Panc1 (cell line): ENCODE results near the gene UHRF2. TPM values are rescaled to one million over a fixed set of nuclear protein-coding genes. Genes with fewer than 3 reads are reported as not detected.

Source experiments
- ATAC-seq: fragments of 200-7000 bp; cut with Tn5 transposase; 2 replicates; pipeline ENCODE4 v1.9.1; 2020; ENCODE audit warnings: mild to moderate bottlenecking, moderate library complexity
- BruUV-seq: library from RNA; stranded (reverse); fragments of 400-500 nt; replicated peaks from 2 replicates; lab custom pipeline; 2021; lab: Mats Ljungman, UMichigan
- CTCF ChIA-PET: fragments of 300-600 bp; sonication (Branson Sonifier 250); formaldehyde crosslinking; loops from one replicate; lab custom pipeline; 2022; ENCODE audit warnings: antibody characterized with exemption; lab: Charles Lee
- POLR2A ChIA-PET: fragments of 300-600 bp; sonication (Branson Sonifier 250); formaldehyde crosslinking; loops from one replicate; lab custom pipeline; 2022; ENCODE audit warnings: antibody characterized with exemption; lab: Charles Lee
- DNase-seq: peaks from one replicate; pipeline ENCODE4 v3.0.0-alpha.2; 2010; ENCODE audit warnings: low read depth, low spot score
- H3K27ac ChIP-seq: 2 replicates; pipeline ENCODE4 v1.5.1; 2011; ENCODE audit warnings: mild to moderate bottlenecking, low read length, inconsistent platforms
- H3K27me3 ChIP-seq: fragments of 200-500 bp; sonication (Bioruptor generic); 2 replicates; pipeline ENCODE4 v1.6.0; 2014; ENCODE audit warnings: low read length, inconsistent platforms; ENCODE audit not compliant: control insufficient read depth, insufficient read depth
- H3K36me3 ChIP-seq: fragments of 200-500 bp; sonication (Bioruptor generic); 2 replicates; pipeline ENCODE4 v1.5.1; 2014; ENCODE audit warnings: inconsistent platforms, mild to moderate bottlenecking, low read length, moderate library complexity; ENCODE audit not compliant: control insufficient read depth, insufficient read depth
- H3K4me1 ChIP-seq: 2 replicates; pipeline ENCODE4 v1.5.1; 2011; ENCODE audit warnings: inconsistent platforms, mild to moderate bottlenecking, low read length, moderate library complexity; ENCODE audit not compliant: control insufficient read depth, insufficient read depth
- H3K4me3 ChIP-seq, 2 experiments: 2 replicates each; pipeline ENCODE4 v1.5.1; 2011 to 2012; ENCODE audit warnings: low read depth in 2 of 2, low read length in 2 of 2, mild to moderate bottlenecking in 2 of 2, inconsistent platforms in 1 of 2, moderate library complexity in 1 of 2
- H3K9me3 ChIP-seq: fragments of 200-500 bp; sonication (Bioruptor generic); 2 replicates; pipeline ENCODE4 v1.5.1; 2014; ENCODE audit warnings: low read depth, mild to moderate bottlenecking, inconsistent platforms, low read length, moderate library complexity; ENCODE audit not compliant: control insufficient read depth, insufficient read depth
- CTCF ChIP-seq: fragments of 450-650 bp; IDR thresholded peaks from 2 replicates; pipeline ENCODE4 v1.5.1; 2017; ENCODE audit warnings: mild to moderate bottlenecking
- POLR2AphosphoS5 ChIP-seq: IDR thresholded peaks from 2 replicates; pipeline ENCODE4 v1.6.1; 2012; ENCODE audit warnings: mild to moderate bottlenecking, low read depth, low read length, moderate library complexity
- SIN3A ChIP-seq: IDR thresholded peaks from 2 replicates; pipeline ENCODE4 v1.6.1; 2012; ENCODE audit warnings: low read depth, mild to moderate bottlenecking, low read length, moderate library complexity, borderline replicate concordance; ENCODE audit not compliant: insufficient read depth
- TCF7L2 ChIP-seq: IDR thresholded peaks from 2 replicates; pipeline ENCODE4 v1.6.1; 2011; ENCODE audit warnings: mild to moderate bottlenecking, low read depth, low read length, inconsistent platforms
- in situ Hi-C: cut with HindIII; loops from 2 replicates; pipeline ENCODE4 v1.10.0; 2016; ENCODE audit warnings: low sequenced_read_pairs, low pct_unique_long_range_greater_than_20kb
- intact Hi-C: fragments of 100-400 bp; cut with micrococcal nuclease; formaldehyde crosslinking; loops from one replicate; pipeline ENCODE4 v1.10.0; 2022; ENCODE audit not compliant: unreplicated experiment
- total RNA-seq: library from RNA; stranded (reverse); gene quantifications from one replicate; pipeline ENCODE4 v1.2.1, GENCODE V29; 2021; ENCODE audit not compliant: unreplicated experiment
- TF ChIP-seq, protein P1 (sequence below), 2 experiments: IDR thresholded peaks; 2 replicates each; pipeline ENCODE4 v1.6.1; 2011 to 2012; ENCODE audit warnings: low read depth in 2 of 2, control low read depth in 1 of 2, low read length in 1 of 2, mild to moderate bottlenecking in 1 of 2, moderate library complexity in 1 of 2; ENCODE audit not compliant: insufficient read depth in 1 of 2

The UHRF2 gene
- total RNA-seq, 1 experiment from 2014 or later, result 17.2 TPM

DNA sequence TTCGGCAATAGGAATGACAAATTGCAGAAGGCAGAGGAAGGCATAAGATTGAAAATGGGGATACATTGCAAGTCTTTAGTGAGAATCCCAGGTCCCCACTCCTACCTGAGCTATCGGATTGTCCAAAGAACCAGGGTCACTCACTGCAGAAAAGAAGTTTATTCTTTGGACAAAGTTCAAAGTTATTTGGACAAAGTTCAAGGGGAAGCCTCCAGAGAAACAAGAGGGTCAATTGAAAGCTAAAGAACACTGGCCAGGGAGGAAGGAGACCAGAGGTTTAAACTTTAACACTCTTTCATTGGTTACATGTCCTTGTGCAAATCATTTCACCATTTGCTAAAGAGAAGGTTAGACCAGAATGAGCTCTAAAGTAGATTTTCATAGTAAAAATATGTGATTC lies 5.2 kb upstream of the UHRF2 start:
- CTCF ChIA-PET, result no interaction called here

DNA sequence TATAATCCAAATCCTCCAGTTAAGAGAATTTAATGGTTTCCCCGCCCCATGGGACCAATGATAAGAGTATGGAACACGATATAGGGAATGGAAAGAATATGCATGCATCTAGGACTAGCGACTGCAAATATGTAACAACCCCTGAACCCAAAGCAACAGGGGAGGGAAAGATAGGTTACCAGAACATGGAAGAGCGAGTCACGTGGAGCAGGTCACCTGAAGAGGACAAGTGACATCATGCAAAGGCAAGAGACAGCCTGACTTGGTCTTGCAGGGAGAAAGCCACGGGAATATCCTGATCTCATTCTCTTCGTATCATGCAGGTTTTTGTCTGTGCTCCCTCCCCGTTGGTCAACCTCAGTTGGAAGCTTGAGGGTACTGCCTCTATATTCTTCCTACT lies 4.7 kb upstream of the UHRF2 start:
- H3K9me3 ChIP-seq, result no peaks in the 10 kb centered on the region
- ChIA-PET CTCF (no interaction called here), POLR2A (no interaction called here)
- H3K36me3 ChIP-seq, result no peaks in the 10 kb centered on the region; the same call in 1 of the 2 replicates
- DNase-seq (no peak), ATAC-seq (no peak)
- in situ Hi-C loops, result no loop called here
- intact Hi-C loops, result no loop called here
- BruUV-seq, result no TSS peak
- no peaks in the 10 kb centered on the region for H3K4me1 ChIP-seq
- no peaks in the 10 kb centered on the region for H3K27me3 ChIP-seq
- no peak for TF ChIP-seq POLR2AphosphoS5
- TF ChIP-seq, protein P1, sequence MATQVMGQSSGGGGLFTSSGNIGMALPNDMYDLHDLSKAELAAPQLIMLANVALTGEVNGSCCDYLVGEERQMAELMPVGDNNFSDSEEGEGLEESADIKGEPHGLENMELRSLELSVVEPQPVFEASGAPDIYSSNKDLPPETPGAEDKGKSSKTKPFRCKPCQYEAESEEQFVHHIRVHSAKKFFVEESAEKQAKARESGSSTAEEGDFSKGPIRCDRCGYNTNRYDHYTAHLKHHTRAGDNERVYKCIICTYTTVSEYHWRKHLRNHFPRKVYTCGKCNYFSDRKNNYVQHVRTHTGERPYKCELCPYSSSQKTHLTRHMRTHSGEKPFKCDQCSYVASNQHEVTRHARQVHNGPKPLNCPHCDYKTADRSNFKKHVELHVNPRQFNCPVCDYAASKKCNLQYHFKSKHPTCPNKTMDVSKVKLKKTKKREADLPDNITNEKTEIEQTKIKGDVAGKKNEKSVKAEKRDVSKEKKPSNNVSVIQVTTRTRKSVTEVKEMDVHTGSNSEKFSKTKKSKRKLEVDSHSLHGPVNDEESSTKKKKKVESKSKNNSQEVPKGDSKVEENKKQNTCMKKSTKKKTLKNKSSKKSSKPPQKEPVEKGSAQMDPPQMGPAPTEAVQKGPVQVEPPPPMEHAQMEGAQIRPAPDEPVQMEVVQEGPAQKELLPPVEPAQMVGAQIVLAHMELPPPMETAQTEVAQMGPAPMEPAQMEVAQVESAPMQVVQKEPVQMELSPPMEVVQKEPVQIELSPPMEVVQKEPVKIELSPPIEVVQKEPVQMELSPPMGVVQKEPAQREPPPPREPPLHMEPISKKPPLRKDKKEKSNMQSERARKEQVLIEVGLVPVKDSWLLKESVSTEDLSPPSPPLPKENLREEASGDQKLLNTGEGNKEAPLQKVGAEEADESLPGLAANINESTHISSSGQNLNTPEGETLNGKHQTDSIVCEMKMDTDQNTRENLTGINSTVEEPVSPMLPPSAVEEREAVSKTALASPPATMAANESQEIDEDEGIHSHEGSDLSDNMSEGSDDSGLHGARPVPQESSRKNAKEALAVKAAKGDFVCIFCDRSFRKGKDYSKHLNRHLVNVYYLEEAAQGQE (IDR thresholded peaks at IDR 0.05; ENCODE audit: insufficient read depth in 1 of 2, low read depth in 2 of 2, low read length in 1 of 2), result no peak
- TF ChIP-seq CTCF, result no peak
- no peak for TF ChIP-seq TCF7L2
- TF ChIP-seq SIN3A, result no peak
- no peak overlapping the region for H3K27ac ChIP-seq
- H3K4me3 ChIP-seq, result no peak overlapping the region

More for the DNA sequence above, 5.2 kb upstream of the UHRF2 start:
- in situ Hi-C loops, result no loop called here
- no peaks in the 10 kb centered on the region for H3K27me3 ChIP-seq
- POLR2A ChIA-PET, result no interaction called here
- H3K4me1 ChIP-seq, result no peaks in the 10 kb centered on the region
- H3K27ac ChIP-seq, result no peak overlapping the region
- H3K36me3 ChIP-seq, result no peaks in the 10 kb centered on the region
- intact Hi-C loops, result no loop called here
- BruUV-seq, result no TSS peak
- no peak for ATAC-seq
- no peak for TF ChIP-seq TCF7L2
- no peak for TF ChIP-seq SIN3A
- TF ChIP-seq, protein P1 (IDR thresholded peaks at IDR 0.05; ENCODE audit: insufficient read depth in 1 of 2, low read depth in 2 of 2, low read length in 1 of 2), result no peak
- TF ChIP-seq POLR2AphosphoS5, result no peak
- no peak for TF ChIP-seq CTCF
- DNase-seq, result no peak
- H3K4me3 ChIP-seq, result no peak overlapping the region
- no peaks in the 10 kb centered on the region for H3K9me3 ChIP-seq
